ENCODE data around the gene ZNF785. TPM values are rescaled to one million over a fixed set of nuclear protein-coding genes. Genes with fewer than 3 reads are reported as not detected.

The ZNF785 gene
- total and polyA plus RNA-seq, 2 donors from 2014 or later: 6.3 to 18.5 TPM

DNA sequence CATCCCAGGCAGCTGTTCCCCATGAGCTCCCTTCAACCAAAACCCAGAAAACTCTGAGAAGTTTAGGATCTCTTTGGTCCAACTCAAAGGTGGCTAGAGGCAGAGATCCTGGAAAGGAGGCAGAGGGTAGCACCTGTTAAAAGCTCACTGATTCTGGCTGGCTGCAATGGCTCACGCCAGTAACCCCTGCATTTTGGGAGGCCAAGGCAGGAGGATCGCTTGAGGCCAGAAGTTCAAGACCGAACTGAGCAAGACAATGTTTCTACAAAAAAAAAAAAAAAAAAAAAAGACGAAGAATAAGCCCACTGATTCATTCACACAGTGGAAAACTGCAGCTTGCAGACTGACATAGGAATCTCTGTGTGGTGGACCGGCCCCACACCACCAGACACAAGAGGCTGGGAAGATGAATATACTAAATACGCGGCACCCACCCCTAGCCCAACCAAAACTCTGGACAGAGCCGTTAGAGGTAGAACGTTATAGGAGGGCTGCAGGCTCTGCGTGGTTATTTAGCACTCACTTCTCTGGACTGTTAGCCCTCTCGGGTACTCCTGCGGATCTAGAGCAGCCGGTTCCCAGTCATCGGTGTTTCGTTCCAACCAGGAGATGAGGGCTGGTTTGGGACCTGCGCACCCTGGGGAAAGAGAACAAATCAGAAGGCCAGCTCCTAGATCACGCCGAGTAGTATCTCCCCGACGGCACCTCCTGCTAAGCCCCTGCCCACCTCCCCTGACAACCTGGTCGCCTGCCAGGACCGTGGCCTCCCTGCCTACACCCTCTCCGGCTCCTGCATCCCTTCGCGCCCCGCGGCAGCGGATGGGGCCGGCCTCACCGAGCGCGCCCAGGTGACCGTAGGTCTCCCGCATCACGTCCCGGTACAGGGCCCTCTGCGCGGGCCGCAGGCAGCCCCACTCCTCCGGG, 23.8 kb upstream of the ZNF785 start:
- H3K9me3 ChIP-seq (ENCODE audit: control insufficient read depth in 2 of 3, insufficient read depth in 1 of 3, low read length in 3 of 3): no peaks in the 10 kb centered on the region
- peak overlapping the region; percentile 84 to 100 (median 94) for H3K9ac ChIP-seq (ENCODE audit: low read length in 3 of 3)
- intact Hi-C loops (cut with DNase I): no loop called here
- peaks cover 0 to 16% (median 11%) of the 10 kb centered on the region in 3 donors for H3K4me1 ChIP-seq (ENCODE audit: control insufficient read depth in 2 of 3, insufficient read depth in 2 of 3, low read depth in 1 of 3, low read length in 3 of 3)
- DNase-seq: peak; percentile 46 to 89 (median 66)
- no peak for TF ChIP-seq CTCF (IDR thresholded peaks at IDR 0.05; ENCODE audit: borderline replicate concordance, extremely low read depth, insufficient read depth)
- peak overlapping the region; percentile 87 to 96 (median 93) for H3K4me3 ChIP-seq (ENCODE audit: low read length in 3 of 3)
- peak overlapping the region; percentile 85 to 97 for H3K27ac ChIP-seq (ENCODE audit: low read depth in 2 of 2, low read length in 2 of 2)
- peaks cover 0 to 13% (median 2%) of the 10 kb centered on the region in 3 donors for H3K36me3 ChIP-seq (ENCODE audit: control insufficient read depth in 2 of 3, insufficient read depth in 3 of 3, low read length in 3 of 3)
- no peak for FAIRE-seq
- no peaks in the 10 kb centered on the region for H3K27me3 ChIP-seq (ENCODE audit: control insufficient read depth, insufficient read depth, low read length)

DNA sequence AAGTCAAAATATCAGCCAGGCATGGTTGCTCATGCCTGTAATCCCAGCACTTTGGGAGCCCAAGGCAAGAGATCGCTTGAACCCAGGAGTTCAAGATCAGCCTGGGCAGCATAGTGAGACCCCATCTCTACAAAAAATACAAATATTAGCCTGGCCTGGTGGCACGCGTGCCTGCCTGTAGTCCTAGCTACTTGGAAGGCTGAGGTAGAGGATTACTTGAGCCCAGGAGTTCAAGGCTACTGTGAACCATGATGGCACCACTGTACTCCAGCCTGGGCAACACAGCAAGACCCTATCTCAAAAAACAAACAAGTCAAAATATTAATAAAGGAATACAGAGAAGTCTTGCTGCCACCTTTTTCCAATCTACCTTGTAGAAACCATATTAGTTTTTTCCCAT, 20.5 kb upstream of the ZNF785 start:
- intact Hi-C loops (cut with DNase I): no loop called here
- Histone ChIP-seq H3K9me3 (ENCODE audit: control insufficient read depth in 2 of 3, insufficient read depth in 1 of 3, low read length in 3 of 3) (no peaks in the 10 kb centered on the region), H3K4me3 (ENCODE audit: low read length in 3 of 3) (peak overlapping the region in 1 of 3 donors; percentile 37), H3K9ac (ENCODE audit: low read length in 3 of 3) (no peak overlapping the region), H3K27ac (ENCODE audit: low read depth in 2 of 2, low read length in 2 of 2) (no peak overlapping the region), H3K4me1 (ENCODE audit: control insufficient read depth in 2 of 3, insufficient read depth in 2 of 3, low read depth in 1 of 3, low read length in 3 of 3) (peaks cover 0 to 23% (median 11%) of the 10 kb centered on the region in 3 donors), H3K27me3 (ENCODE audit: control insufficient read depth, insufficient read depth, low read length) (no peaks in the 10 kb centered on the region), H3K36me3 (ENCODE audit: control insufficient read depth in 2 of 3, insufficient read depth in 3 of 3, low read length in 3 of 3) (peaks cover 2 to 13% (median 9%) of the 10 kb centered on the region in 3 donors)
- no peak for TF ChIP-seq CTCF (IDR thresholded peaks at IDR 0.05; ENCODE audit: borderline replicate concordance, extremely low read depth, insufficient read depth)
- no peak for FAIRE-seq
- no peak for DNase-seq

- FAIRE-seq: no peak
- H3K9ac ChIP-seq (ENCODE audit: low read length in 3 of 3): peak overlapping the region in 1 of 3 donors; percentile 2
- peak in 1 of 5 donors; percentile 68 for DNase-seq
- H3K27me3 ChIP-seq (ENCODE audit: control insufficient read depth, insufficient read depth, low read length): no peaks in the 10 kb centered on the region
- no peaks in the 10 kb centered on the region for H3K9me3 ChIP-seq (ENCODE audit: control insufficient read depth in 2 of 3, insufficient read depth in 1 of 3, low read length in 3 of 3)
- peak overlapping the region in 2 of 3 donors; percentile 25 to 59 for H3K4me3 ChIP-seq (ENCODE audit: low read length in 3 of 3)
- no peak for TF ChIP-seq CTCF (IDR thresholded peaks at IDR 0.05; ENCODE audit: borderline replicate concordance, extremely low read depth, insufficient read depth)
- no peak overlapping the region for H3K27ac ChIP-seq (ENCODE audit: low read depth in 2 of 2, low read length in 2 of 2)
- H3K36me3 ChIP-seq (ENCODE audit: control insufficient read depth in 2 of 3, insufficient read depth in 3 of 3, low read length in 3 of 3): peaks cover 2 to 13% (median 9%) of the 10 kb centered on the region in 3 donors
- H3K4me1 ChIP-seq (ENCODE audit: control insufficient read depth in 2 of 3, insufficient read depth in 2 of 3, low read depth in 1 of 3, low read length in 3 of 3): peaks cover 0 to 23% (median 11%) of the 10 kb centered on the region in 3 donors
- intact Hi-C loops (cut with DNase I): no loop called here
Measured at GRCh38 chr16:30605158-30605557, 19.7 kb upstream of the ZNF785 start.
